HepG2 (cell line): ENCODE measurements around the gene MAN2C1.
A peak's percentile ranks its signal among the peaks of the same experiment; 100 is the strongest.

ENCODE experiments used
- POLR2A ChIP-seq, 2 experiments: IDR thresholded peaks; 2 replicates each; pipeline ENCODE4 v1.6.1; 2011; ENCODE audit warnings: low read depth in 2 of 2, low read length in 2 of 2, mild to moderate bottlenecking in 1 of 2, moderate library complexity in 1 of 2; ENCODE audit not compliant: insufficient read depth in 1 of 2
- XBP1 ChIP-seq: sonication (generic); formaldehyde crosslinking; IDR thresholded peaks from 2 replicates; pipeline ENCODE4 v1.5.0; 2020; ENCODE audit warnings: missing genetic modification reagents
- TF ChIP-seq, protein P1 (sequence below): sonication (generic); formaldehyde crosslinking; IDR thresholded peaks from 2 replicates; pipeline ENCODE4 v1.5.0; 2020; ENCODE audit warnings: mild to moderate bottlenecking, missing genetic modification reagents, moderate library complexity

DNA sequence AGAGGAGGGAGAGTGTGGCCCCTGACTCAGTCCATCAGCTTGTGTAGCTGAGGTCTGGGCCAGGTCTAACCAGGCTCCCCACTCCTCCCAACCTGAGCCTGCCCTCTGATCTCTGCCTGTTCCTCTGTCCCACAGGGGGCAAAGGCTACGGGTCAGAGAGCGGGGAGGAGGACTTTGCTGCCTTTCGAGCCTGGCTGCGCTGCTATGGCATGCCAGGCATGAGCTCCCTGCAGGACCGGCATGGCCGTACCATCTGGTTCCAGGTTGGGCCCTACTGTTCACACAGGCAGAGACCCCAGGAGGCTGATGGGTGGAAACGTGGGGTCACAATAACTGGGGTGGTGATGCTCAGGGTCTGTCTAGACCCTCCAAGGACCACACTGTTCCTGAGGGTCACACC is 14.8 kb downstream of the MAN2C1 start:
- TF ChIP-seq, protein P1, sequence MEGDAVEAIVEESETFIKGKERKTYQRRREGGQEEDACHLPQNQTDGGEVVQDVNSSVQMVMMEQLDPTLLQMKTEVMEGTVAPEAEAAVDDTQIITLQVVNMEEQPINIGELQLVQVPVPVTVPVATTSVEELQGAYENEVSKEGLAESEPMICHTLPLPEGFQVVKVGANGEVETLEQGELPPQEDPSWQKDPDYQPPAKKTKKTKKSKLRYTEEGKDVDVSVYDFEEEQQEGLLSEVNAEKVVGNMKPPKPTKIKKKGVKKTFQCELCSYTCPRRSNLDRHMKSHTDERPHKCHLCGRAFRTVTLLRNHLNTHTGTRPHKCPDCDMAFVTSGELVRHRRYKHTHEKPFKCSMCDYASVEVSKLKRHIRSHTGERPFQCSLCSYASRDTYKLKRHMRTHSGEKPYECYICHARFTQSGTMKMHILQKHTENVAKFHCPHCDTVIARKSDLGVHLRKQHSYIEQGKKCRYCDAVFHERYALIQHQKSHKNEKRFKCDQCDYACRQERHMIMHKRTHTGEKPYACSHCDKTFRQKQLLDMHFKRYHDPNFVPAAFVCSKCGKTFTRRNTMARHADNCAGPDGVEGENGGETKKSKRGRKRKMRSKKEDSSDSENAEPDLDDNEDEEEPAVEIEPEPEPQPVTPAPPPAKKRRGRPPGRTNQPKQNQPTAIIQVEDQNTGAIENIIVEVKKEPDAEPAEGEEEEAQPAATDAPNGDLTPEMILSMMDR (CRISPR knock-in tag), result no peak
- TF ChIP-seq POLR2A (IDR thresholded peaks at IDR 0.05; ENCODE audit: insufficient read depth in 1 of 2, low read depth in 2 of 2, low read length in 2 of 2) (peak; percentile 34 to 45; a peak in 2 of 4 replicates), XBP1 (CRISPR knock-in tag) (no peak)
